Head of caudate nucleus (tissue), 42 donors: Measurements from ENCODE around the gene ACIN1.
"Not testable (repeated sequence)": the region's sequence is repeated elsewhere in the genome, so short reads cannot be mapped to it uniquely, and the experiment has no call there.

Experiments used
- DNase-seq, 42 donors: peaks; one replicate each; pipeline versions ENCODE4 v3.0.0 to v3.0.0-alpha.2; 2020 to 2021; ENCODE audit warnings: mixed read lengths in 7 of 42
- intact Hi-C: fragments of 100-400 bp; cut with DNase I; formaldehyde crosslinking; loops from one replicate; pipeline ENCODE4 v1.15.0; 2022

ACIN1 gene

DNA sequence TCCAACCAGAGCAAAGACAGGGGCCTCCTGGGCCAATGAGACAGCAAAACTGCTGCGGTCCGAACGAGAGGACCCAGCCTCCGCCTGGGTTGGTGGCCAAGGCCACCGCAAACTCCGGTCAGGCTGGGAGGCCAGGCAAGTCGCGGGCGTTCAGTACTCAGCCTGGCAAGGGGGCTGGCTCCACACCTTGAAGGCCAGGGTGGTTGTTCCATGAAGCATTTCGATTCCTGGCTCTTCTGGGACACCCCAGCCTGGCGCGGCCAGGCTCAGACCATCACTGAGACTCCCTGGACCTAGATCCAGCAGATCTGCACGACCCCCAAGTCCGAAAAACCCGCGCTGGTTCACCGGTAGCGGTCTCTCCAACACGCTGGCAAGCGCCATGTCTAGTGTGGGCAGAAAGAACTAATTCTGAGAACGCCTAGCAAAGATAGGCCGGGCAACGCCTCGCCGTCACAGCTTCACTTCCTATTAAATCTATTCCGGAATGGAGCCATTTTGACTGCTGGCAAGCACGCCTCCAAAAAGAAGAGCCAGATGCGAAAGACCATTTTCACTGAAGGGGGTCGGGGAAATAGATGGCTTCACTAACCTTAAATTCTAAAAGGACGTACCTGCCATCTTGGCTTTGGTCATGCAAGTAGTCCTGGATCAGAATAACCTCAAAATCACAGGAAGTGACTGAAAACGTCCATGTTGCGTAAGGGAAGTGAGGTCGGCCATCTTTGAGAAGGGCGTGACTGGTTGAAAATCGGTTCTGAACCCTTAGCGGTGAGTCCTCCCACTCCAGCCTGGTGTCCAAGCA lies 60.2 kb downstream of the ACIN1 start, which contains the start of gene PSMB5:
PSMB5 (minus strand) TSS at position 403 of the 805 bp plus-strand sequence; CDS start at position 384, 19 bp downstream.
- peak; percentile 81 to 97 (median 91) for DNase-seq

DNA sequence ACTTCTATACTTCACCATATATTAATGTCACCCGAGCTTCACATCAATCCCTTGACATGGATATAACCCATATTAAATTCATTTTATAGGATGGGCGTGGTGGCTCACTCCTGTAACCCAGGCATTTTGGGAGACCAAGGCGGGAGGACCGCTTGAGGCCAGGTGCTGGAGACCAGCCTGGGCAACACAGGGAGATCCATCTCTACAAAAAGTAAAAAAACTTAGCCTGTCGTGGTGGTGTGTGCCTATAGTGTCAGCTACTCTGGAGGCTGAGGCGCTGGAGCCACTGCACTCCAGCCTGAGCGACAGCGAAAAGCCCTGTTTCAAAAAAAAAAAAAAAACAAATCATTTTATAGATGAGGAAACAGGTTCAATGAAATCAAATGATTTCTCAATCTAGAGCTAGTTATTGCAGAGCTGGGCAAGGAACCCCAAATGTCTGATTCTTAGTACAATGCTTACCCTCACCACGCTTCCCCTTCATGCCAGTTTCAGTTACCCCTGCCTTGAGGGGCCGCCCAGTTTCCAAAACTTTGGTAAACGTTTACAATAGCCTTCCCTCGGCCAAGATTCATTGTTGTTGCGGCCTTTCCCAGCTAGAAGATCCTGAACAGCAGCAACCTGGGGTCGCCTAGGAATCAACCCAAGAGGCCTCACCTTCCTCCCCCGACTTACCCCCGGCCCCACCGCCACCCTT lies 61.0 kb downstream of the ACIN1 start:
- no peak for DNase-seq
- intact Hi-C loops, result no loop called here

More for the DNA sequence above, 60.2 kb downstream of the ACIN1 start, which contains the start of gene PSMB5:
- intact Hi-C loops, result no loop called here

DNA sequence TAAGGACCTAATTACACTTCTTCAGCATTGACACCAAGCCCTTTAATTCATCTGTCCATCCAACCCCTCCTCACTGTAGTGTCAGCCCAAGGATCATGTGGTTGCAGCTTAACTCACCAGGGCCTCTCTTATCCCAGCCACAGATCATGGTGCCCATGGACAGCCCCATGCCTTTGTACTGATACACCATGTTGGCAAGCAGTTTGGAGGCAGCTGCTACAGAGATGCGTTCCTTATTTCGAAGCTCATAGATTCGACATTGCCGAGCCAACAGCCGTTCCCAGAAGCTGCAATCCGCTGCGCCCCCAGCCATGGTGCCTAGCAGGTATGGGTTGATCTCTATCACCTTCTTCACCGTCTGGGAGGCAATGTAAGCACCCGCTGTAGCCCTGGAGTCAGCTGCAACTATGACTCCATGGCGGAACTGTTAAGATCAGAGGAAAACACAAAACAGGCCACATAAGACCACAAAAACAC lies 61.6 kb downstream of the ACIN1 start:
- intact Hi-C loops, result no loop called here
- no peak for DNase-seq

DNA sequence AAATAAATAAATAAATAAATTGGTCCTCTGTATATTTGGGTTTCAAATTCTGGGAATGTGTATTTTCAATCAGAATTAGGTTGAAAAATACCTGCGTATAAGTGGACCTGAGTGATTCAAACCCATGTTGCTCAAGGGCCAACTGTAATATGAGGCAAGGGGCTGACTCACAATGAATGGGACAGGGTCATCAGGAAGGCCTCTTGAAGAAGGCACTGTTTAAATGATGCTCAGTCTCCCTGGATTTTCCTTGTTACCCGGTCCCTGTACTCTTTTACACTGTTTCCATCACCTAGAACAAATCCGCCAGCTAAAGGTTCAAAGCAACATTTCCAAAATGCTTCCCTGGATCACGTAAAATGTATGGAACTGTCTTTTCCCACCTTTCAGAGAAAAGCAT lies 64.0 kb downstream of the ACIN1 start:
- intact Hi-C loops, result no loop called here
- DNase-seq, result no peak

DNA sequence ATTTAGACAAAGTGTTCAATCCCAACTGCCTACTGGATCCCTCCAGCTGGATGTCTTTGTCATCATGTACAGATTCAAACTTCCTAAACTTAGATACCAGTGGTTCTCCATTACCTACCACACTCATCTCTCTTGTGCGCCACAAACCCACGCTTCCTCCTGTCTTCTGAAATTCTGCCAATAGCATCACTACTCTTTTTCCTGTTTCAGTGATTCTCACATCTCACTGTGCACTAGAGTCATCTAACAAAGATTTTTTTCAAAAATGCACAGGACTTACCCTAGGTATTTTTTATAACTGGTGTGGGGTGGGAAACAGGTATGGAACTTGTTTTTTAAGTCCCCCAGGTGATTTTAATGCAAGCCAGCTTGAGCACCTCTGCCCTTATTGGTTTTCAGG lies 66.1 kb downstream of the ACIN1 start:
- no peak for DNase-seq
- intact Hi-C loops, result no loop called here

DNA sequence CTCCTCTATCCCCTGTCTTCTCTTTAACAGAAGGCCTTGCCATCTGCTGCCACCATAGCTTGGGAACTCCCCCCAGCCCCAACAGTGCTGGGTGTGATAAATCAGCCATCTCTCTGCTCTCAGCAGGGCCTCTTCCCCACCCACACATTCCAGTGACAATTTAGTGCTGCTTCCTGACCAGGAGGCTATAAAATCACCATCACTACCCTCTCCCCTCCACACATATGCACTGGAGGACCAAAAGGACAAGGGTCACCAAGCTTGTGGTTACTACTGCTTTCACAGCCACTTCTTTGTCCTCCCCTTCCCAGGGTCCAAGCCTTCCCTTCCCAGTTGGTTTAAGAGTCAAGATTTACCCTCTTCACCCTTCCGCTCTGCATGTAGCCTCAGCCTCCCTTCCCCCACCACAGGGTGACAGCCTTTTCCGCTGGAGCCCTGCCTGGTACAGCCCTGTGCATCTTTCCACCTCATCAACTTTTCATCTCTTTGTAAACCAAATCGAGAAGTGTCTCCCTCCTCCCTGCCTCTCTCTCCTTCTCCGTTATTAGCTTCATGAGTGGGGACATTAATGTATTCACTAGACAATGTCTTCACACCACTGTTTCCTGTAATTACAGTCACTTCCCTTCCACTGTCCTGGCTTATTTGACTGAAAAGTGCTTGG lies 69.7 kb downstream of the ACIN1 start:
- DNase-seq, result no peak
- intact Hi-C loops, result no loop called here

DNA sequence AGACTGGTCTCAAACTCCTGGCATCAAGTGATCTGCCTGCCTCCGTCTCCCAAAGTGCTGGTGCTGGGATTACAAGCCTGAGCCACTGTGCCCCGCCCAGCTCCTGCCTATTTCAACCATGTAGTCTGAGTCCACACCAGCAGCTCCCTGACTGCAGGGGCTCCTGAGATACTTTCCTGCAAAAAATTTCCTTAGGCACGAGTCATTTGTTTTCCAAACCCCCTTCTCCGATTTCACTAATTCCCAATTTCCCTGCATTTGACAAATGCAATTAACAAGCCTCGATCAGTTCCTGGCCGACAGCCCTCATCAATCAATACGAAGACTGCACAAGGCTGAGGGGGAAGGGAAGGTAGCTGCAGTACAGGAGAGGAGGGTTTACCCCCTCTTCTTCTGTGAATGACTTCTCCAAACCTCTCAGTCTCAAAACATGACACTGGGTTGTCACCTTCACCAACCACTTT lies 70.3 kb downstream of the ACIN1 start:
- DNase-seq, result no peak
- intact Hi-C loops, result no loop called here

DNA sequence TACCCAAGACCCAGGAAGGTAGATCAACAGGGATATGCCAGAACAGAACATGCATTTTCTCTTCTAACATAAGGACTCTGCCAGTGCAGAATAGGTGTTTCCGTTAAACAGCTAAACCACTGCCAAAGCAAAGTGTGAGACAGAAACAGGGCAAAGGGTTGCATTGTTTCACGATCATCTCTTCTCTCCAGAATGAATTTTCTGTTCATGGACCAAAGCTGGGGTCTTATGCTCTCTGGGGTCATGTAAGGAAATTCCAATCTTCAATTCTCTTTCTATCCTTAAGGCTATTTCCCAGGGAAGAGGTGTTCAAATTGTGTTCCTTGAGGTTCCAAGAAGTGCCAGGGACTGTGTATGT lies 71.2 kb downstream of the ACIN1 start:
- DNase-seq, result no peak
- intact Hi-C loops, result no loop called here

DNA sequence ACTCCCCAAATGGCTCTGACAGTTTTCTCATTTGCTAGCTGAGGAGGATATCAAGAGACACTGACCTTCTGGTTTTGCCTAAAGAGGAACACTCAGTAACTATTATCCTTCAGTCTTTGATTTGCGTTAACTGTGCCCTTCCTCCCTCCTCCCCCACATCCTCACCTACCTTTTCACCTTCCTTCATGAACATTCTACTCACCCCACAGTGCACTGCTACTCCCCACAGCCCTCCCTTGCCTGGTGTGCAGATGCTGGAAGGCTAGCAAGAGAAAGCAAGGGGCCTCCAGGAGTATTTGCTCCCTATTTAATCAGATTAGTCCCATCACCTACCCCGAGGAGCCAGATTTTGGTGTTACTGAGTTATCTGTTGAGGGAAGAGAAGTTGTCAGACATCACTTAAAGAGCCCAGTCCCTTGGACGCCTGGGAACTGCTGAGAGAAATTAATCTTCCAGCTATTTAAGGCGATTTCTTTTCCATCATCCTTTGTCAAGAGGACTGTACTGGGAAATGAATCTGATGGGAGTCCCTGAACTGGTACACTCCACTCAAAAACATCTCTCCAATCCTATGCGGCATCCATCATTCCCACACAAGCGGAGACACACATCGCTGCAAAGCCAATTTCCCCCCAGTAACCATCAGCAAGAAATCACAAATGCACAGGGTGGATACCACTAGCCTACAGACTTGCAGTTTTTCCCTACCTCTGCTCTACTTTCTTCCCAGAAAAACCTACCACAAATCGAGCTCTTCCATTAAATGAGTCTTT lies 71.7 kb downstream of the ACIN1 start:
- intact Hi-C loops, result no loop called here
- peak in 23 of 42 donors; percentile 17 to 70 (median 34) for DNase-seq

DNA sequence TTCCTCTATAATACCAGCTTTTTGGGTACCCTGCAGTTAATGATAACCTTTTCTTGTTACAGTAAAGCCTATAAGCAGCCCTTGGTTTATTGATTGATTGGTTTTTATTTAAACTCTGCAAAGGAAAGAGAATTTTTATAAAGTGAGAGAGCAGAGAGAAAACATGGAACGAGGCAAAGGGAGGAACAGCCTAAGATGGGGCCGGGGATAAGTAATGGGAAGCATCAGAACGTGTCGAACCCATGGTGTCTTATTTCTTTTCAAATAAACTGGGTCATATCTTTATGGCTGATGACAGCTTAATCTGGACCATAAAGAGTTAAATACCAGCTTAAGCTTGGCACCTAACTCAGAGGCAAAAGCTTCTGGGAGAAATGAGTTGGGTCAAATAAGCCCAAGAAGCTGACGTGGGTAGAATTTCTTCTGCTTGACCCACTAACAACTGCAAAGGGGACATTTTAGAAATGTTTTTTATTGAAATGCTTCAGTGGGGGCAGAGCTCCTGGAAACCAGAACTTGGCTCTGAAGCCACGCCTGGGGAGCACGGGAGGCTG lies 73.0 kb downstream of the ACIN1 start:
- no peak for DNase-seq
- intact Hi-C loops, result no loop called here

DNA sequence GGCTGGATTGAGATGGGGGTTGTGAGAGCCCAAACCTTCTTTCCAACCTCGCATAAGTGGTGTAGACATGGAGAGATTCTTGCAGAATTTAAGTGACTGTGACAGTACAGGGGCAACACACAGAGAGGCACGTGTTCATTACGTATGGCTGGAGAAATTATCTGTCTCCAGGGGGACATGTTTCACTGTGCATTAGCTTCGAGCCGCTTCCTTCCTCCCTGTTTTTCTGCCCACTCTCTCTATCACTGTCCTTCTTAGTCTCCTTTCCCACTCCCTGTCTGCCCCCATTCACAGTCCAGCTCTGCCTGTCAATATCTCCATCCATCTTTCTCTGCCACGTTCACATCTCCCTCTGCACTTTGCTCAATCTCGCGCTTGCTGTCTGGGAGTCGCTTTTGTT lies 73.5 kb downstream of the ACIN1 start:
- no peak for DNase-seq
- intact Hi-C loops, result no loop called here

DNA sequence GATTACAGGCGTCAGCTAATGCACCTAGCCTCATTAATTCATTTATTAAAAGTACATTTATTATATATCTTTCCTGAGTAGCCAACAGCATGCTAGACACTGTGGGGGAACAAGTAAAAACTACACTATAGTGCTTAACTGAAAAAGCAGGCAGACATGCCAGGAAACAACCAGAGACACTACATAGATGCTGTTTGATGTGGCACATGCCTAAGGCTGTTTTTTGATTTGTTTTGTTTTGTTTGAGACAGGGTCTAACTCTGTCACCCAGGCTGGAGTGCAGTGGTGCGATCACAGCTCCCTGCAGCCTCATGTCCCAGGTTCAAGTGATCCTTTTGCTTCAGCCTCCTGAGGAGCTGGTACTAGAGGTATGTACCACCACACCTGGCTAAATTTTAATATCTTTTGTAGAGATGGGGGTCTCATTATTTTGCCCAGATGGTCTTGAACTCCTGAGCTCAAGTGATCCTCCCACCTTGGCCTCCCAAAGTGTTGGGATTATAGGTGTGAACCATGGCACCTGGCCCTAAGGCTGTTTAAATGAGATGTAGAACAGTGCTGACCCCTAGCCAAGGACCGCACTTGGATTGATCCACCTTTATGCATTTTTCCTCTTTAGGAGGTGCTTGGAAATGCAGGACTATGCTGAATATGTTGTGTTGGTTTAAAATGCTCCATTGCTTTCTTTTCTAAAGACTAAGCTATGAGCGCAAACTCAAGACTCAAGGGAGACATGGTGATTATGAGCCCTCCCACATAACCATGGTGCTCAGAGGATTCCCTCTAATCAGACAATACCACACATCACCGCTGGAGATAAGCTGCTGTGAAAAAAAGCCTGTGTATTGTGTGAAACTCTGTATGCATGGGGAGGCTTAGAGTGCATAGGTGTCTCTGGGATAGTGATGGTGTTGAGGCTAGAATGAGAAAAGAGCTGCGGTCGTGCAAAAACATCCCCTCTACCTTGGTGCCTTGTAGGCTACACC lies 74.5 kb downstream of the ACIN1 start:
- intact Hi-C loops, result no loop called here
- peak in 2 of 42 donors; percentile 12 to 18 for DNase-seq

DNA sequence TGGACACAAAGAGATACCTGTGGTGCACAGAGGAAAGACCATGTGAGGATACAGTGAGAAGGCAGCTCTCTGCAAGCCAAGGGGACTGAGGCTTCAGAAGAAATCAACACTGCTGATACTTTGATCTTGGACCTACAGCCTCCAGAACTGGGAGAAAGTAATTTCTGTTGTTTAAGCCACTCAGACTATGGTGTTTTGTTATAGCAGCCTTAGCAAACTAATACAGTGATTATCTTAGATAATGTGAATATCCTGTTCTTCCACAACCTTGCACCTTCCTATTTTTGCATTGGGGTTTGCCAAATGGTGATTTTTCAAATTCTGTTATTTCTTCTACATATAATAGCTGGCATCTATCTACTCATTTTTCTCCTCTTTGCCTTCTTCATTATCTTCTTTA lies 76.8 kb downstream of the ACIN1 start:
- DNase-seq, result no peak
- intact Hi-C loops, result no loop called here

DNA sequence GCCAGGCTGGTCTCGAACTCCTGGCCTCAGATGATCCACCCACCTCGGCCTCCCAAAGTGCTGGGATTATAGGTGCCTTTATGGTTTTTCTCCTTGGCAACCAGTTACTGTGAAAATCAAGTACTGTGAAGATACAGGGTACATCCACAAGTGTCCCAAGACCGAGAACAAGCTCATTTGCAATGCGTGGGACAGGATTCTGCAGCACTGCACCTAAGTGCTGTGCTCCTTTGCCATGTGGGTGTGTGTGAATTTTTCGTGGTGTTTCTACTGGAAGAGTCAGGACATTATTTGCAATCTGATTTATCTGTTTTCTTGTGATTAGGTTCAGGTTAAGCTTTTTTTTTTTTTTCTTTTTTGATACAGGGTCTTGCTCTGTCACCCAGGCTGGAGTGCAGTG lies 77.8 kb downstream of the ACIN1 start:
- peak in 19 of 42 donors; percentile 17 to 70 (median 45) for DNase-seq
- intact Hi-C loops, result no loop called here

DNA sequence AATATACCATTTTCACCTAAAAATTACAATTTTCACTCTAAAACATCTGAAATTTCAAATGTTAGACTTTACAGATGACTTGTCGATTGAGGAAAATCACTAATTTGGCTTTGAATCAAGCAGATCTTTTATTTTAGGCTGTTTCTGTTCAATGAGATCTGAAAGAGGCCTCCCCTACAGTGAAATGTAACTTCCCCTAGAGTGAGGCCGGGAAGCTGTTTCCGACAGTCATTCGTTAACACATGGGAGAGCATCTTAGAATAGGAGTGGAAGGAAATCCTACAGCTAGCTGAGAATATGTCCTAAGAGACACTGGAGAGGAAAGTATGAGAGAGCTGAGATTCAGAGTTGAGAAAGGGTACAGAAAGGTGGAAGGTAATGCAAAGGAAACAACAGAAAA lies 79.3 kb downstream of the ACIN1 start:
- intact Hi-C loops, result no loop called here
- DNase-seq, result no peak

DNA sequence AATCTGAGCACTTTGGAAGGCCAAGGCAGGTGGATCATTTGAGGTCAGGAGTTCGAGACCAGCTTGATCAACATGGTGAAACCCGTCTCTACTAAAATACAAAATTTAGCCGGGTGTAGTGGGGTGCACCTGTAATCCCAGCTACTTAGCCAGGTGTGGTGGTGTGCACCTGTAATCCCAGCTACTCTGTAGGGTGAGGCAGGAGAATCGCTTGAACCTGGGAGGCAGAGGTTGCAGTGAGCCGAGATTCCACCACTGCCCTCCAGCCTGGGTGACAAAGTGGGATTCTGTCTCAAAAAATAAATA lies 81.2 kb downstream of the ACIN1 start:
- intact Hi-C loops, result not testable (repeated sequence)

DNA sequence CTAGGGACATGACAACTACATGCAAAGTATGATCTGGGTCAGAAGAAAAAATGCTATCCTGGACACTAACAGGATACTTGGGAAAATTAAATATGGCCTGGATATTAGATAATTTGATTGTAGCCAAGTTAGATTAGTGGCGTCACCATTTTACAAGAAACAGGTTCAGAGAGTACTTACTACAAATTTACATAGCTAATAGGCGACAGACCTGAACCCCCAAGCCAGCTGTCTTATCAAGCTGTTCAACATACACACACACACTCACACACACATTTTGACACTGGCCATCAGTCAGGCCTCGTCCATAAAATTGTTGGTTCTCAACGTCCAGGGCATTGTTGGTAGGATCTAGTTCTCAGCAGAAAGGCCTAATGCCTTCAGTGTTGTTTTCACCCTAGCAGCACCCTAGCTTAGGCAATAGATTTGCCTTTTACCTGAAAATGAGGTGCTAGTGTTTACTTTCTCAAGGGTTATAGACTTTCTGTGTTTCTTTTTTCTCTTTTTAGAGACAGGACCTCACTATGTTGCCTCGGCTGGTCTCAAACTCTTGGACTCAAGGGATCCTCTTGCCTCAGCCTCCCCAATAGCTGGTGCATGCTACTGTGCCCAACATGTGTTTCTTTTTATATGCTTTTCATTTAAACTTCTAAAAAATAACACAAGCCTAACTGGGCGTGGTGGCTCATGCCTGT lies 81.7 kb downstream of the ACIN1 start:
- intact Hi-C loops, result no loop called here
- no peak for DNase-seq

More for the DNA sequence above, 81.2 kb downstream of the ACIN1 start:
- DNase-seq, result not testable (repeated sequence)
